ENCODE results near the gene CRLF1. TPM values are rescaled to one million over a fixed set of nuclear protein-coding genes. Genes with fewer than 3 reads are reported as not detected.

The CRLF1 gene
- total and polyA plus RNA-seq, 2 of the 8 experiments (the other 6 are each of a cell fraction or from before 2014, with no cell fraction given), result 7.2 to 10.3 TPM

- TF ChIP-seq BCL11A (IDR thresholded peaks at IDR 0.05; ENCODE audit: low read depth in 2 of 2, low read length in 2 of 2), result no peak
- no peak for TF ChIP-seq BACH1 (IDR thresholded peaks at IDR 0.05; ENCODE audit: low read length)
- no peak for TF ChIP-seq GABPA (IDR thresholded peaks at IDR 0.05; ENCODE audit: borderline replicate concordance, insufficient read depth, low read length)
- no peak for TF ChIP-seq SIN3A (conservative IDR thresholded peaks at IDR 0.05 in 1 of 2, IDR thresholded peaks at IDR 0.05 in 1 of 2; ENCODE audit: low read depth in 1 of 2, low read length in 2 of 2)
Measured at GRCh38 chr19:18647371-18647767, 40.8 kb upstream of the CRLF1 start (continued).

All from H1 (cell line).